Measurements from ENCODE around the gene PPP2R3B.

GRCh38 chrX:338836-339400 is 47.8 kb downstream of the PPP2R3B start:
- TF ChIP-seq CTCF (IDR thresholded peaks at IDR 0.05; ENCODE audit: low read depth, low read length, poor library complexity, severe bottlenecking) (no peak), EZH2phosphoT487 (IDR thresholded peaks at IDR 0.05; ENCODE audit: borderline replicate concordance, low read length) (no peak)

Data from DOHH2 (cell line).